ENCODE measurements around the gene GPR26. TPM values are rescaled to one million over a fixed set of nuclear protein-coding genes. Genes with fewer than 3 reads are reported as not detected.
"Not testable (repeated sequence)": the region's sequence is repeated elsewhere in the genome, so short reads cannot be mapped to it uniquely, and the experiment has no call there.

GPR26 gene
- total RNA-seq, 2 experiments from 2014 or later: not detected

DNA sequence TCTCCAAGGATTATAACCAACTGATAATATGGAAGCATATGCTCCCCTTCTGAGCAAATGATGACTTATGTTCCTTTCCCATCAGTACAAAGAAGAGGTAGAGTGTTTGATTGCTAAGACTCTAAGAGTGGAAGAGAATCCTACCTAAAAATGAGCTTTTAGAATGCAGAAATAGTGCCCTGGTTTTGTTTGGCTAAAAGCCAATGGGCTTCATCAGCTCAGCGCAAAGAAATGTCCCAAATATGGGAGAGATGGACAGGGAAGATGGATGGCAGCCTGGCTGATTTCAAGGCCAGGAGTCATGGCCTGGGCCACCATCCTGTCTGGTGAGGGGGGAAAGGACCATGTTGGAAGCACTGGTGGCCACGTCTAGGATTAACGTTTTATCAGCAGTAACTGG, 60.2 kb downstream of the GPR26 start:
- Histone ChIP-seq H3K4me1 (ENCODE audit: insufficient read depth, low read length, poor library complexity, severe bottlenecking) (no peaks in the 10 kb centered on the region), H4K20me1 (ENCODE audit: insufficient read depth, low read length) (no peaks in the 10 kb centered on the region), H3K36me3 (ENCODE audit: insufficient read depth, low read length) (no peaks in the 10 kb centered on the region), H3K9me3 (ENCODE audit: low read length) (no peaks in the 10 kb centered on the region), H3K4me3 (ENCODE audit: low read depth, low read length, poor library complexity, severe bottlenecking) (no peak overlapping the region), H2AFZ (ENCODE audit: low read length) (no peak overlapping the region), H3K9me2 (ENCODE audit: insufficient read depth, low read length) (no peaks in the 10 kb centered on the region), H3K27ac (ENCODE audit: low read depth, low read length, poor library complexity, severe bottlenecking) (no peak overlapping the region), H3K79me2 (ENCODE audit: insufficient read depth, low read depth, low read length) (no peaks in the 10 kb centered on the region), H3K4me2 (ENCODE audit: low read length) (no peak overlapping the region)
- ChIA-PET CTCF (ENCODE audit: unreplicated experiment) (no interaction called here), POLR2A (interaction anchor here (0.7 kb wide), 1 partner anchor 702 kb away, joined by 3 read pairs; no protein-coding TSS in a partner anchor)
- no TSS peak for BruUV-seq (replicated peaks)
- no peak for TF ChIP-seq EZH2phosphoT487 (IDR thresholded peaks at IDR 0.05; ENCODE audit: borderline replicate concordance, low read depth, low read length)
- no peak for TF ChIP-seq CTCF (conservative IDR thresholded peaks at IDR 0.05; ENCODE audit: low read length)
- DNase-seq (ENCODE audit: low spot score): no peak
- intact Hi-C loops (cut with micrococcal nuclease; ENCODE audit: unreplicated experiment): no loop called here

DNA sequence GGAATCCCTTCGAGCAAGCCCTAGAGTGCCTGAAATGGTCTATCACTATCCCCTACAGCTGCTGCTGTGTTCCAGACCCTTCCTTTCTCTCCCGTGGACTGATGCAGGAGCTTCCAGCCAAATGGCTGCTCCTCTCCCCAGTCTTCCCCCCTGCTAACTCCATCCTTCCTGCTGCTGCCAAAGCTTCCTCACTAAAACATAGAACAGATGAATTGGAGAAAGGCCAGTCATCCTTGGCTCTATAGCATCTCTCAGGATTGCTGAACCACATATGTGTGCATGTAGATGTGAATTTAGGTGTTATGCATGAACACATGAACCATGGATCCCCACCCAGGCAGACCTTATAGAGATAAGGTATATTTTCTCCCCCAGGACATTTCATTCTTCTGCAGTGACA, 60.7 kb downstream of the GPR26 start:
- ChIA-PET POLR2A (interaction anchor here (0.7 kb wide), 1 partner anchor 701 kb away, joined by 3 read pairs; no protein-coding TSS in a partner anchor), CTCF (ENCODE audit: unreplicated experiment) (no interaction called here)
- TF ChIP-seq EZH2phosphoT487 (IDR thresholded peaks at IDR 0.05; ENCODE audit: borderline replicate concordance, low read depth, low read length): no peak
- no peak for TF ChIP-seq CTCF (conservative IDR thresholded peaks at IDR 0.05; ENCODE audit: low read length)
- no peaks in the 10 kb centered on the region for H3K9me2 ChIP-seq (ENCODE audit: insufficient read depth, low read length)
- H4K20me1 ChIP-seq (ENCODE audit: insufficient read depth, low read length): no peaks in the 10 kb centered on the region
- no peaks in the 10 kb centered on the region for H3K4me1 ChIP-seq (ENCODE audit: insufficient read depth, low read length, poor library complexity, severe bottlenecking)
- no peaks in the 10 kb centered on the region for H3K9me3 ChIP-seq (ENCODE audit: low read length)
- H3K27ac ChIP-seq (ENCODE audit: low read depth, low read length, poor library complexity, severe bottlenecking): no peak overlapping the region
- H2AFZ ChIP-seq (ENCODE audit: low read length): no peak overlapping the region
- H3K4me3 ChIP-seq (ENCODE audit: low read depth, low read length, poor library complexity, severe bottlenecking): no peak overlapping the region
- no peaks in the 10 kb centered on the region for H3K36me3 ChIP-seq (ENCODE audit: insufficient read depth, low read length)
- no TSS peak for BruUV-seq (replicated peaks)
- no peak overlapping the region for H3K4me2 ChIP-seq (ENCODE audit: low read length)
- H3K79me2 ChIP-seq (ENCODE audit: insufficient read depth, low read depth, low read length): no peaks in the 10 kb centered on the region
- intact Hi-C loops (cut with micrococcal nuclease; ENCODE audit: unreplicated experiment): no loop called here
- DNase-seq (ENCODE audit: low spot score): no peak

GRCh38 chr10:123729523-123729922, 63.4 kb downstream of the GPR26 start:
- Histone ChIP-seq H3K36me3 (ENCODE audit: insufficient read depth, low read length) (no peaks in the 10 kb centered on the region), H3K4me1 (ENCODE audit: insufficient read depth, low read length, poor library complexity, severe bottlenecking) (no peaks in the 10 kb centered on the region), H4K20me1 (ENCODE audit: insufficient read depth, low read length) (no peaks in the 10 kb centered on the region), H3K9me3 (ENCODE audit: low read length) (no peaks in the 10 kb centered on the region), H3K9me2 (ENCODE audit: insufficient read depth, low read length) (no peaks in the 10 kb centered on the region), H3K4me2 (ENCODE audit: low read length) (no peak overlapping the region), H3K4me3 (ENCODE audit: low read depth, low read length, poor library complexity, severe bottlenecking) (no peak overlapping the region), H3K27ac (ENCODE audit: low read depth, low read length, poor library complexity, severe bottlenecking) (no peak overlapping the region), H2AFZ (ENCODE audit: low read length) (no peak overlapping the region), H3K79me2 (ENCODE audit: insufficient read depth, low read depth, low read length) (no peaks in the 10 kb centered on the region)
- POLR2A ChIA-PET: no interaction called here
- DNase-seq (ENCODE audit: low spot score): no peak
- CTCF ChIA-PET (ENCODE audit: unreplicated experiment): no interaction called here
- no TSS peak for BruUV-seq (replicated peaks)
- TF ChIP-seq EZH2phosphoT487 (IDR thresholded peaks at IDR 0.05; ENCODE audit: borderline replicate concordance, low read depth, low read length): no peak
- intact Hi-C loops (cut with micrococcal nuclease; ENCODE audit: unreplicated experiment): no loop called here

DNA sequence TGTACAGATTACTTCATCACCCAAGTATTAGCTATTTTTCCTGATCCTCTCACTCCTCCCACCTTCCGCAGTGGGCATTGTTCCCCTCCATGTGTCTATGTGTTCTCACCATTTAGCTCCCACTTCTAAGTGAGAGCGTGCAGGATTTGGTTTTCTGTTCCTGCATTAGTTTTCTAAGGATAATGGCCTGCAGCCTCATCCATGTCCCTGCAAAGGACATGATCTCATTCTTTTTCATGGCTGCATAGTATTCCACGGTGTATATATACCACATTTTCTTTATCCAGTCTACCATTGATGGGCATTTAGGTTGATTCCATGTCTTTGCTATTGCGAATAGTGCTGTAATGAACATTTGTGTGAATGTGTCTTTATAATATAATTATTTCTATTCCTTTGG, 70.8 kb downstream of the GPR26 start:
- DNase-seq (ENCODE audit: low spot score); H3K36me3 ChIP-seq (ENCODE audit: insufficient read depth, low read length); H3K4me2 ChIP-seq (ENCODE audit: low read length); H3K4me1 ChIP-seq (ENCODE audit: insufficient read depth, low read length, poor library complexity, severe bottlenecking); H3K79me2 ChIP-seq (ENCODE audit: insufficient read depth, low read depth, low read length); H3K9me2 ChIP-seq (ENCODE audit: insufficient read depth, low read length); H3K27ac ChIP-seq (ENCODE audit: low read depth, low read length, poor library complexity, severe bottlenecking); BruUV-seq (replicated peaks); H2AFZ ChIP-seq (ENCODE audit: low read length); CTCF ChIA-PET (ENCODE audit: unreplicated experiment); H3K4me3 ChIP-seq (ENCODE audit: low read depth, low read length, poor library complexity, severe bottlenecking); H4K20me1 ChIP-seq (ENCODE audit: insufficient read depth, low read length); intact Hi-C loops (cut with micrococcal nuclease; ENCODE audit: unreplicated experiment); H3K9me3 ChIP-seq (ENCODE audit: low read length): not testable (repeated sequence)
- POLR2A ChIA-PET: interaction anchor here (0.6 kb wide), 1 partner anchor 22 kb away, joined by 3 read pairs; no protein-coding TSS in a partner anchor

Measured in OCI-LY7 (cell line).